Common myeloid progenitor, CD34-positive (primary cell): Measurements from ENCODE around the gene CD40LG.
A peak's percentile ranks its signal among the peaks of the same experiment; 100 is the strongest.

ENCODE experiments used
- CTCF ChIA-PET: fragments of 350-600 bp; sonication (Branson Sonifier 250); formaldehyde crosslinking; loops from one replicate; lab custom pipeline; 2021; ENCODE audit warnings: antibody characterized with exemption; lab: Charles Lee
- POLR2A ChIA-PET: fragments of 350-600 bp; sonication (Branson Sonifier 250); formaldehyde crosslinking; loops from one replicate; lab custom pipeline; 2021; ENCODE audit warnings: antibody characterized with exemption; lab: Charles Lee
- DNase-seq, 3 donors: peaks; one replicate each; pipeline versions ENCODE4 v3.0.0 to v3.0.0-alpha.2; 2013
- H3K27ac ChIP-seq, 2 experiments: 1 replicate in 1 of 2; 2 replicates in 1 of 2; pipeline ENCODE4 v1.7.0; 2013; ENCODE audit warnings: inconsistent platforms in 2 of 2, low read length in 2 of 2, mild to moderate bottlenecking in 2 of 2, low read depth in 1 of 2, moderate library complexity in 1 of 2; ENCODE audit not compliant: severe bottlenecking in 2 of 2, insufficient read depth in 1 of 2, poor library complexity in 1 of 2
- H3K27me3 ChIP-seq, 5 experiments: replicated peaks in 2 of 5; 1 replicate in 3 of 5; 2 replicates in 2 of 5; pipeline versions ENCODE4 v1.6.1 to v1.7.0; 2013; ENCODE audit warnings: low read length in 4 of 5, mild to moderate bottlenecking in 2 of 5, moderate library complexity in 2 of 5, inconsistent platforms in 1 of 5; ENCODE audit not compliant: insufficient read depth in 5 of 5, control insufficient read depth in 4 of 5
- H3K36me3 ChIP-seq, 4 experiments: 1 replicate in 2 of 4; 2 replicates in 2 of 4; pipeline versions ENCODE4 v1.6.1 to v1.7.0; 2013; ENCODE audit warnings: low read length in 3 of 4, control low read depth in 1 of 4, mild to moderate bottlenecking in 1 of 4; ENCODE audit not compliant: control insufficient read depth in 4 of 4, insufficient read depth in 4 of 4
- H3K4me1 ChIP-seq, 4 experiments: 1 replicate in 3 of 4; 2 replicates in 1 of 4; pipeline versions ENCODE4 v1.6.1 to v1.7.1; 2013; ENCODE audit warnings: low read length in 3 of 4, mild to moderate bottlenecking in 3 of 4, control low read depth in 1 of 4, inconsistent platforms in 1 of 4, moderate library complexity in 1 of 4; ENCODE audit not compliant: control insufficient read depth in 4 of 4, insufficient read depth in 4 of 4; ENCODE audit errors: control extremely low read depth in 1 of 4
- H3K4me3 ChIP-seq, 7 experiments: 1 replicate in 4 of 7; 2 replicates in 3 of 7; pipeline versions ENCODE4 v1.5.1 to v1.7.0; 2013; ENCODE audit warnings: mild to moderate bottlenecking in 7 of 7, low read length in 6 of 7, moderate library complexity in 6 of 7, inconsistent platforms in 2 of 7, low read depth in 2 of 7, control low read depth in 1 of 7; ENCODE audit not compliant: insufficient read depth in 4 of 7, control insufficient read depth in 1 of 7; ENCODE audit errors: extremely low read depth in 1 of 7
- H3K9me3 ChIP-seq, 5 experiments: 1 replicate in 4 of 5; 2 replicates in 1 of 5; pipeline versions ENCODE4 v1.6.1 to v1.7.1; 2013; ENCODE audit warnings: low read length in 4 of 5, mild to moderate bottlenecking in 2 of 5, inconsistent platforms in 1 of 5, low read depth in 1 of 5, moderate library complexity in 1 of 5; ENCODE audit not compliant: control insufficient read depth in 4 of 5, insufficient read depth in 2 of 5; ENCODE audit errors: control extremely low read depth in 1 of 5
- WGBS: methylation state at CpG from one replicate; pipeline ENCODE4 v1.1.5; 2013; ENCODE audit not compliant: insufficient coverage; 5-methylcytosine and 5-hydroxymethylcytosine counted together

The CD40LG gene

GRCh38 chrX:136689436-136689835, 41.5 kb downstream of the CD40LG start:
- WGBS: 62% methylated on average over 6 of the region's 6 CpGs

GRCh38 chrX:136691028-136691809, 43.3 kb downstream of the CD40LG start:
- Histone ChIP-seq H3K9me3 (no peaks in the 10 kb centered on the region), H3K36me3 (peaks cover 3 to 30% (median 7%) of the 10 kb centered on the region in 4 experiments), H3K27me3 (no peaks in the 10 kb centered on the region), H3K4me1 (peaks cover 0 to 6% (median 0%) of the 10 kb centered on the region in 4 experiments), H3K4me3 (no peak overlapping the region), H3K27ac (no peak overlapping the region)
- CTCF ChIA-PET: interaction anchor here (1.1 to 1.7 kb wide), 3 partner anchors 14 to 83 kb away, joined by 3 to 4 read pairs (median 3); no protein-coding TSS in a partner anchor
- POLR2A ChIA-PET: no interaction called here
- DNase-seq: peak in 1 of 3 donors; percentile 19
- no CpG with 5 or more reads among the region's 3 CpGs for WGBS

More at GRCh38 chrX:136689436-136689835, 41.5 kb downstream of the CD40LG start:
- peaks cover 0 to 6% (median 0%) of the 10 kb centered on the region in 4 experiments for H3K4me1 ChIP-seq
- peak in 1 of 3 donors; percentile 23 for DNase-seq
- POLR2A ChIA-PET: no interaction called here
- peaks cover 7 to 41% (median 13%) of the 10 kb centered on the region in 4 experiments for H3K36me3 ChIP-seq
- no peaks in the 10 kb centered on the region for H3K27me3 ChIP-seq
- H3K4me3 ChIP-seq: no peak overlapping the region
- CTCF ChIA-PET: interaction anchor here (1.7 kb wide), 1 partner anchor 81 kb away, joined by 4 read pairs; no protein-coding TSS in a partner anchor
- no peaks in the 10 kb centered on the region for H3K9me3 ChIP-seq
- H3K27ac ChIP-seq: no peak overlapping the region

GRCh38 chrX:136692271-136692670, 44.3 kb downstream of the CD40LG start:
- 83% methylated on average over 2 of the region's 4 CpGs for WGBS
- peaks cover 0 to 3% (median 0%) of the 10 kb centered on the region in 5 experiments for H3K27me3 ChIP-seq
- H3K27ac ChIP-seq: no peak overlapping the region
- POLR2A ChIA-PET: no interaction called here
- H3K36me3 ChIP-seq: peaks cover 3 to 27% (median 7%) of the 10 kb centered on the region in 4 experiments
- no peaks in the 10 kb centered on the region for H3K9me3 ChIP-seq
- no peak for DNase-seq
- peaks cover 0 to 6% (median 0%) of the 10 kb centered on the region in 4 experiments for H3K4me1 ChIP-seq
- CTCF ChIA-PET: no interaction called here
- H3K4me3 ChIP-seq: no peak overlapping the region

DNA sequence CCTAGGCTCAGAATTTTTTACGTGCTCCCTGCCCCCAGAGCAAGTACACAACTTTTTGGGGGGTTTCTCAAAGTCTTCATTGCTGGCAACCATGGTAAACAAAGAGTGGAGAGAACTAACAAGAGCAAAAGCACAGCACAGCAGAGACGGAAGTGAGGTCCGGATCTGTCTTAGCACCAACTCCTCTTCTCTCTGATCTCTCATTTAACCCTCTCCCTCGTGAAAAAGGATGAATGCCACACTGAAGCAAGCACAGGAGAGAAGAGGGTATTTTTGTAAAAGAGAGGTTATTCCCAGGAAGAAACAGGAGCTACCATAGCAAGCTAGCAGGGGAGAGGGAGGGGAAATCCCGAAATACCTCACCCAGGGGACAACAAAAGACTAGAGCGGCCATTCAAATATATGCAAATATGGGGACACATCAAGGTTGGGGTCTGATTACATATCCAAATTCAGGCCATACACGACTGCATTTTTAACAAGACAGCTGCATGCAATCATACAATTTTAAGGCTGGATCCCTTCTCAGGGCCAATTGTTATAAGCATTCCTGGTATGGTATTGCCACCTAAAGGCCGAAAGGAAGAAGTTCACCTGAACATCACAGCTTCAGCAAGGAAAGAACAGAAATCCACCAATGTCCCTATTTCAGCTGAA, 46.6 kb downstream of the CD40LG start:
- POLR2A ChIA-PET: interaction anchor here (1.1 kb wide), 1 partner anchor 86 kb away, joined by 3 read pairs; no protein-coding TSS in a partner anchor
- no peak overlapping the region for H3K4me3 ChIP-seq
- H3K4me1 ChIP-seq: peaks cover 0 to 3% (median 0%) of the 10 kb centered on the region in 4 experiments
- no peak overlapping the region for H3K27ac ChIP-seq
- 100% methylated on average over 1 of the region's 8 CpGs for WGBS
- peak in 2 of 3 donors; percentile 66 to 69 for DNase-seq
- H3K36me3 ChIP-seq: peaks cover 0 to 19% (median 2%) of the 10 kb centered on the region in 4 experiments
- peaks cover 0 to 3% (median 0%) of the 10 kb centered on the region in 5 experiments for H3K27me3 ChIP-seq
- no peaks in the 10 kb centered on the region for H3K9me3 ChIP-seq
- CTCF ChIA-PET: interaction anchor here (1.1 to 4.6 kb wide), 7 partner anchors 10 to 119 kb away, joined by 3 to 48 read pairs (median 4); no protein-coding TSS in a partner anchor

DNA sequence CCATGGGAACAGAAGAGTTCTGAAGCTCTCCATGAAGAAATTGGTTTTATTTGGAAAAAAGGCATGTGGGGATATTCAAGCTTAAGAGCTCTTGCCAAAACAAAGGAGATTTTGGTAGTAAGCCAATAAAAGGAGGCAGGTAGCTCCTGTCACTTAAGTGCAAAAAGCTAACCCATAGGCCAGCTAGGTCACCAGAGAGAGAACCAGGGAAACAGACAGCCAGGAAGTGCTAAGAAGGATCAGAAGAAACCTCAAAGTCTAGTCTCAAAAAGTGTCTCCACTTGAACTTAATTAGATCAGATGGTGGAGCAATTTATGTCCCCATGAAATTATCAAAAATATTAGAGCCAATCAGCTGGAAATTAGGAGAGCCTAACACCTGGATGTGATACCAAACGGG, 49.2 kb downstream of the CD40LG start:
- no peaks in the 10 kb centered on the region for H3K4me1 ChIP-seq
- H3K9me3 ChIP-seq: no peaks in the 10 kb centered on the region
- peaks cover 0 to 3% (median 0%) of the 10 kb centered on the region in 5 experiments for H3K27me3 ChIP-seq
- no peak overlapping the region for H3K4me3 ChIP-seq
- H3K27ac ChIP-seq: no peak overlapping the region
- WGBS: 64% methylated on average over 1 of the region's 1 CpG
- DNase-seq: no peak
- POLR2A ChIA-PET: no interaction called here
- CTCF ChIA-PET: interaction anchor here (0.9 to 4.6 kb wide), 6 partner anchors 9 to 120 kb away, joined by 3 to 48 read pairs (median 6); no protein-coding TSS in a partner anchor
- peaks cover 0 to 29% (median 5%) of the 10 kb centered on the region in 4 experiments for H3K36me3 ChIP-seq

- H3K27me3 ChIP-seq: no peaks in the 10 kb centered on the region
- no CpG with 5 or more reads among the region's 1 CpG for WGBS
- H3K27ac ChIP-seq: no peak overlapping the region
- ChIA-PET CTCF (interaction anchor here (0.7 to 3.0 kb wide), 5 partner anchors 11 to 217 kb away, joined by 3 to 11 read pairs (median 3); no protein-coding TSS in a partner anchor), POLR2A (no interaction called here)
- DNase-seq: peak in 2 of 3 donors; percentile 42 to 53
- peaks cover 3 to 30% (median 14%) of the 10 kb centered on the region in 4 experiments for H3K36me3 ChIP-seq
- H3K9me3 ChIP-seq: no peaks in the 10 kb centered on the region
- H3K4me1 ChIP-seq: peaks cover 0 to 21% (median 5%) of the 10 kb centered on the region in 4 experiments
- no peak overlapping the region for H3K4me3 ChIP-seq
Observed at GRCh38 chrX:136708348-136708747, 60.4 kb downstream of the CD40LG start.
